ENCODE measurements around the gene CHPT1. TPM values are rescaled to one million over a fixed set of nuclear protein-coding genes. Genes with fewer than 3 reads are reported as not detected.

The CHPT1 gene
- total RNA-seq (2016; rRNA removed; fragmentation: Illumina TruSeq; extraction: Trizol), result 129 and 178 TPM in 2 replicates
- 208 and 211 TPM in 2 replicates for total RNA-seq (2016; cell fraction: cytosol; rRNA removed; fragmentation: Illumina TruSeq; extraction: Trizol; ENCODE audit: low read depth)
- 126 and 183 TPM in 2 replicates for total RNA-seq (2016; cell fraction: insoluble cytoplasmic fraction; rRNA removed; fragmentation: Illumina TruSeq; extraction: Trizol)
- total RNA-seq (2016; cell fraction: membrane; rRNA removed; fragmentation: Illumina TruSeq; extraction: Trizol), result 296 and 310 TPM in 2 replicates
- 171 and 189 TPM in 2 replicates for total RNA-seq (2016; cell fraction: nucleus; rRNA removed; fragmentation: Illumina TruSeq; extraction: Trizol)
- 88.1 and 117 TPM in 2 replicates for polyA plus RNA-seq (2011; rRNA removed)
- polyA plus RNA-seq (2011; cell fraction: cytosol; rRNA removed), result 49.7 and 67.3 TPM in 2 replicates
- polyA plus RNA-seq (2011; cell fraction: nucleus; rRNA removed), result 44.4 and 56.5 TPM in 2 replicates
- 90.0 and 113 TPM in 2 replicates for polyA plus RNA-seq (2012)
- polyA plus RNA-seq (2016; cell fraction: cytosol; fragmentation: Illumina TruSeq; extraction: Trizol; ENCODE audit: low read depth), result 361 and 410 TPM in 2 replicates
- polyA plus RNA-seq (2016; cell fraction: insoluble cytoplasmic fraction; fragmentation: Illumina TruSeq; extraction: Trizol; ENCODE audit: low read depth), result 161 and 176 TPM in 2 replicates
- 379 and 382 TPM in 2 replicates for polyA plus RNA-seq (2016; cell fraction: membrane; fragmentation: Illumina TruSeq; extraction: Trizol; ENCODE audit: low read depth)
- polyA plus RNA-seq (2016; cell fraction: nucleus; fragmentation: Illumina TruSeq; extraction: Trizol; ENCODE audit: insufficient read depth, low read depth), result 235 and 262 TPM in 2 replicates
- polyA minus RNA-seq (2011; rRNA and poly(A)+ RNA removed; ENCODE audit: low replicate concordance), result 12.6 and 91.0 TPM in 2 replicates
- polyA minus RNA-seq (2011; cell fraction: cytosol; rRNA and poly(A)+ RNA removed), result 46.9 and 67.8 TPM in 2 replicates
- 134 and 160 TPM in 2 replicates for polyA minus RNA-seq (2011; cell fraction: nucleus; rRNA and poly(A)+ RNA removed)
- Bru-seq, nascent RNA, result percentile 98 among the genes with signal in this experiment
- percentile 92 among the genes with signal in this experiment for BruChase-seq, experiment 1, labeled RNA remaining after a 6-hour chase
- percentile 95 among the genes with signal in this experiment for BruChase-seq, experiment 2, labeled RNA remaining after a 2-hour chase
- long read RNA-seq, experiment 1, transcript CHPT1-201 (9 exons, 1,585 nt), result major isoform, 74 of 98 reads
- long read RNA-seq, experiment 1, partial matches to known transcripts, result 7 of 98 reads
- long read RNA-seq, experiment 1, other reads (novel, unspliced or antisense), result 14 of 98 reads
- long read RNA-seq, experiment 2, transcript CHPT1-205 (8 exons, 2,001 nt), result minor isoform, 11 of 428 reads
- long read RNA-seq, experiment 2, transcript CHPT1-201 (9 exons, 1,585 nt), result major isoform, 240 of 428 reads
- long read RNA-seq, experiment 2, partial matches to known transcripts, result 84 of 428 reads
- long read RNA-seq, experiment 2, other reads (novel, unspliced or antisense), result 93 of 428 reads

DNA sequence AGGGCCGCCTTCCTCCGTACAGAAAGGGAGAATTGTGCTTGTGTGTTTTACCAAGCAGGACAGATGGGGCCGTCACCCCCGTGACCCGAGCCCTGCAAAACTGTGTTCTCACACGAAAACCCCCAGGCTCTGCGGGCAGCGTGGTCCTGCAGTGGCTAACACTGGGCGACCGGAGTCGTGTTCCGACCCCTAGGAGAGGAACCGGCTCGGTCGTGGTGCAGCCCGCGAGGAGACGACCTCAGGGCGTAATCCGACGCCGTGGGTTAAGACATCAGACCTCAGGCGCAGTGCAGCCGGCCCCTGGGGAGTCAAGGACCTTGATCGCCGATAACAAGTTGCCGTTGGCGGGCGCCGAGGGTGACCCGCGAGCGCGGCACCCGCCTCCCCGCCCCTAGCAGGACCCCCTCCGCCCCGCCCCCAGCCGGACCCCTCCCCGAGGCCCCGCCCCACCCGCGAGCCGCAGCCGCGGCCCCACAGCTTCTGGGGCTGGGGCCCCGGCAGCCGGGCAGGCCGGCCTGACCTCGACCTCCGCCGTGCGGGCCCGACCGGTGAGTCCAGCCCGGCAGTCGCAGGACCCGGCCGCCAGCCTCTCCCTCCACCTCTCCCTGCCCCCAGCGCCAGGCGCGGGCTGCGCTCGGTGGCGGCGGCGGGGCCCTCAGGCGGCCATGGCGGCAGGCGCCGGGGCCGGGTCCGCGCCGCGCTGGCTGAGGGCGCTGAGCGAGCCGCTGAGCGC, at the start of gene CHPT1:
CHPT1 (plus strand) TSS at position 444 of the 733 bp plus-strand sequence; CDS start at position 666, 222 bp downstream.
- FAIRE-seq, result no peak
- TF ChIP-seq AKAP8 (CRISPR knock-in tag; IDR thresholded peaks at IDR 0.05), result no peak; the same call in 1 of the 2 replicates
- no peak for TF ChIP-seq ZNF431 (CRISPR knock-in tag; IDR thresholded peaks at IDR 0.05; ENCODE audit: borderline replicate concordance, low read depth)
- no peak for TF ChIP-seq YEATS2 (CRISPR knock-in tag; IDR thresholded peaks at IDR 0.05; ENCODE audit: borderline replicate concordance)
- TF ChIP-seq, protein P1, sequence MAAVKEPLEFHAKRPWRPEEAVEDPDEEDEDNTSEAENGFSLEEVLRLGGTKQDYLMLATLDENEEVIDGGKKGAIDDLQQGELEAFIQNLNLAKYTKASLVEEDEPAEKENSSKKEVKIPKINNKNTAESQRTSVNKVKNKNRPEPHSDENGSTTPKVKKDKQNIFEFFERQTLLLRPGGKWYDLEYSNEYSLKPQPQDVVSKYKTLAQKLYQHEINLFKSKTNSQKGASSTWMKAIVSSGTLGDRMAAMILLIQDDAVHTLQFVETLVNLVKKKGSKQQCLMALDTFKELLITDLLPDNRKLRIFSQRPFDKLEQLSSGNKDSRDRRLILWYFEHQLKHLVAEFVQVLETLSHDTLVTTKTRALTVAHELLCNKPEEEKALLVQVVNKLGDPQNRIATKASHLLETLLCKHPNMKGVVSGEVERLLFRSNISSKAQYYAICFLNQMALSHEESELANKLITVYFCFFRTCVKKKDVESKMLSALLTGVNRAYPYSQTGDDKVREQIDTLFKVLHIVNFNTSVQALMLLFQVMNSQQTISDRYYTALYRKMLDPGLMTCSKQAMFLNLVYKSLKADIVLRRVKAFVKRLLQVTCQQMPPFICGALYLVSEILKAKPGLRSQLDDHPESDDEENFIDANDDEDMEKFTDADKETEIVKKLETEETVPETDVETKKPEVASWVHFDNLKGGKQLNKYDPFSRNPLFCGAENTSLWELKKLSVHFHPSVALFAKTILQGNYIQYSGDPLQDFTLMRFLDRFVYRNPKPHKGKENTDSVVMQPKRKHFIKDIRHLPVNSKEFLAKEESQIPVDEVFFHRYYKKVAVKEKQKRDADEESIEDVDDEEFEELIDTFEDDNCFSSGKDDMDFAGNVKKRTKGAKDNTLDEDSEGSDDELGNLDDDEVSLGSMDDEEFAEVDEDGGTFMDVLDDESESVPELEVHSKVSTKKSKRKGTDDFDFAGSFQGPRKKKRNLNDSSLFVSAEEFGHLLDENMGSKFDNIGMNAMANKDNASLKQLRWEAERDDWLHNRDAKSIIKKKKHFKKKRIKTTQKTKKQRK (IDR thresholded peaks at IDR 0.05; ENCODE audit: low read length), result no peak

More for the DNA sequence above, at the start of gene CHPT1:
- H4K20me1 ChIP-seq (ENCODE audit: insufficient read depth, low read length), result peaks cover 22% of the 10 kb centered on the region
- no peak within 1 kb of the TSS for H2AFZ ChIP-seq (ENCODE audit: low read length)
- DNase-seq (ENCODE audit: low spot score), result peak; percentile 81
- peaks cover 53% of the 10 kb centered on the region for H3K79me2 ChIP-seq (ENCODE audit: insufficient read depth, low read length)
- CTCF ChIA-PET (ENCODE audit: low intra/inter-chr PET ratio, low total read pairs), result no interaction called here
- in situ Hi-C loops (cut with HindIII; ENCODE audit: extremely low pct_ligation_motif_present, low pct_unique_long_range_greater_than_20kb), result loop anchor here (10.0 kb wide), 1 partner anchor 93 kb away; no protein-coding TSS in a partner anchor
- H3K27ac ChIP-seq (ENCODE audit: extremely low read length, insufficient read depth, low read length), result peak within 1 kb of the TSS; percentile 98
- intact Hi-C loops (cut with micrococcal nuclease; ENCODE audit: unreplicated experiment), result loop anchor here (1.0 to 5.0 kb wide), 3 partner anchors 27 to 127 kb away; no protein-coding TSS in a partner anchor
- H3K4me3 ChIP-seq (replicated peaks in 1 of 3; ENCODE audit: insufficient read depth in 1 of 3, low read depth in 2 of 3, low read length in 3 of 3), result peak within 1 kb of the TSS; percentile 97 to 100 (median 99)
- POLR2A ChIA-PET, result interaction anchor here (0.6 to 2.8 kb wide), 8 partner anchors 10 to 131 kb away, joined by 3 to 20 read pairs (median 4); no protein-coding TSS in a partner anchor
- WGBS (ENCODE audit: low lambda C conversion rate), result 4% methylated on average over 3 of the region's 80 CpGs
- peak within 1 kb of the TSS; percentile 92 for H3K4me2 ChIP-seq (ENCODE audit: low read depth, low read length)
- no peaks in the 10 kb centered on the region; a peak in 2 of 5 replicates for H3K27me3 ChIP-seq (ENCODE audit: control insufficient read depth in 1 of 2, insufficient read depth in 2 of 2, low read length in 2 of 2)
- no peaks in the 10 kb centered on the region for H3K36me3 ChIP-seq (replicated peaks in 1 of 2; ENCODE audit: control insufficient read depth in 1 of 2, insufficient read depth in 2 of 2, low read length in 2 of 2)
- peak within 1 kb of the TSS; percentile 95 for H3K9ac ChIP-seq (ENCODE audit: insufficient read depth, low read depth, low read length)
- H3K4me1 ChIP-seq (ENCODE audit: insufficient read depth, low read length), result peaks cover 55% of the 10 kb centered on the region
- H3K9me3 ChIP-seq (ENCODE audit: low read length), result no peaks in the 10 kb centered on the region
- peak; percentile 84 for ATAC-seq
- no TSS peak for BruUV-seq (replicated peaks)
